Right lobe of liver (tissue), 6 donors: ENCODE results near the gene CCDC51. TPM values are rescaled to one million over a fixed set of nuclear protein-coding genes. Genes with fewer than 3 reads are reported as not detected.

Experiments used
- ATAC-seq, 4 donors: fragments of 200-7000 bp; cut with Tn5 transposase; one replicate each; pipeline ENCODE4 v1.9.1; 2020; ENCODE audit warnings: mild to moderate bottlenecking in 4 of 4, moderate library complexity in 4 of 4
- DNase-seq, 3 donors: peaks; one replicate each; pipeline ENCODE4 v3.0.0-alpha.2; 2020
- H3K27ac ChIP-seq, 3 donors: fragments of 200-600 bp; one replicate each; pipeline ENCODE4 v1.8.0; 2022
- H3K27me3 ChIP-seq, 2 donors: fragments of 200-600 bp; one replicate each; pipeline ENCODE4 v1.8.0; 2022
- H3K36me3 ChIP-seq, 4 donors: fragments of 200-600 bp; sonication (generic) in 1 of 4; one replicate each; pipeline versions ENCODE4 v1.5.1 to v1.8.0; 2017 to 2022; ENCODE audit warnings: control low read depth in 1 of 4
- H3K4me1 ChIP-seq, 4 donors: fragments of 200-600 bp; sonication (generic) in 1 of 4; one replicate each; pipeline versions ENCODE4 v1.5.1 to v1.8.0; 2017 to 2022; ENCODE audit warnings: control low read depth in 1 of 4
- H3K4me3 ChIP-seq, 3 donors: fragments of 200-600 bp; one replicate each; pipeline ENCODE4 v1.8.0; 2022
- H3K9me3 ChIP-seq, 4 donors: fragments of 200-600 bp; sonication (generic) in 1 of 4; one replicate each; pipeline versions ENCODE4 v1.5.1 to v1.8.0; 2017 to 2022; ENCODE audit warnings: control low read depth in 1 of 4
- CTCF ChIP-seq, 4 donors: fragments of 200-600 bp in 3 of 4; fragments of 450-650 bp in 1 of 4; IDR thresholded peaks; one replicate each; pipeline versions ENCODE4 v1.5.1 to v1.8.0; 2016 to 2022; ENCODE audit warnings: antibody characterized with exemption in 4 of 4, mild to moderate bottlenecking in 2 of 4
- POLR2A ChIP-seq: fragments of 450-650 bp; IDR thresholded peaks from one replicate; pipeline ENCODE4 v1.6.1; 2017; ENCODE audit warnings: antibody characterized with exemption, mild to moderate bottlenecking
- WGBS: methylation state at CpG from one replicate; pipeline ENCODE4 v1.1.6; 2018; ENCODE audit warnings: low coverage, low lambda C conversion rate; ENCODE audit not compliant: insufficient coverage; ENCODE audit errors: missing lambda C conversion rate; 5-methylcytosine and 5-hydroxymethylcytosine counted together
- intact Hi-C, 2 donors: fragments of 100-400 bp; cut with DNase I; formaldehyde crosslinking; loops; one replicate each; pipeline versions ENCODE4 v1.11.2 to v1.14.1; 2022
- total RNA-seq, 6 experiments: library from RNA; depleted of rRNA in 2 of 6; stranded (reverse); fragments of >200 nt in 2 of 6; fragmentation: NEBNext Ultra II Directional in 3 of 6; extraction: Animal tissue kit (Norgen Biotek cat#: 25700) in 3 of 6; gene quantifications; one replicate each; pipeline versions ENCODE4 v1.1.0 to v1.2.4, GENCODE V29; 2016 to 2023
- donor health status: DM: no; HTN: yes; CAD: no.
- donor health status: DM: no; HTN: no; CAD: no.
- donor health status: DM: no; HTN: no; CAD: no.
- donor health status: DM: no; HTN: yes; CAD: no.
- donor health status: DM: no; HTN: yes; CAD: no.

The CCDC51 gene
- total RNA-seq, 6 experiments from 2014 or later, result 5.9 to 16.0 (median 8.1) TPM

GRCh38 chr3:48426401-48426909 lies 13.5 kb downstream of the CCDC51 start:
- peaks cover 2 to 72% (median 20%) of the 10 kb centered on the region in 4 donors for H3K4me1 ChIP-seq
- peak overlapping the region in 2 of 3 donors; percentile 78 to 96 for H3K4me3 ChIP-seq
- 20% methylated on average over 6 of the region's 11 CpGs for WGBS
- TF ChIP-seq POLR2A (no peak), CTCF (IDR thresholded peaks at IDR 0.05) (no peak)
- DNase-seq, result no peak
- no peaks in the 10 kb centered on the region for H3K27me3 ChIP-seq
- H3K9me3 ChIP-seq, result no peaks in the 10 kb centered on the region
- ATAC-seq, result no peak
- peak overlapping the region in 2 of 3 donors; percentile 15 to 29 for H3K27ac ChIP-seq
- no peaks in the 10 kb centered on the region for H3K36me3 ChIP-seq
- intact Hi-C loops, result no loop called here

- Histone ChIP-seq H3K27ac (no peak overlapping the region), H3K36me3 (peaks cover 0 to 7% (median 0%) of the 10 kb centered on the region in 4 donors), H3K9me3 (no peaks in the 10 kb centered on the region), H3K4me1 (peaks cover 2 to 61% (median 14%) of the 10 kb centered on the region in 4 donors), H3K4me3 (no peak overlapping the region), H3K27me3 (no peaks in the 10 kb centered on the region)
- WGBS, result 41% methylated on average over 2 of the region's 13 CpGs
- TF ChIP-seq CTCF (IDR thresholded peaks at IDR 0.05) (no peak), POLR2A (no peak)
- DNase-seq, result no peak
- intact Hi-C loops, result no loop called here
- peak in 1 of 4 donors; percentile 4 for ATAC-seq
Observed at GRCh38 chr3:48425281-48425812, 14.6 kb downstream of the CCDC51 start.

- no CpG with 5 or more reads among the region's 27 CpGs for WGBS
- ATAC-seq (no peak), DNase-seq (no peak)
- TF ChIP-seq POLR2A (no peak), CTCF (IDR thresholded peaks at IDR 0.05) (no peak)
- Histone ChIP-seq H3K27me3 (no peaks in the 10 kb centered on the region), H3K4me1 (peaks cover 2 to 58% (median 13%) of the 10 kb centered on the region in 4 donors), H3K27ac (no peak overlapping the region), H3K36me3 (peaks cover 0 to 10% (median 2%) of the 10 kb centered on the region in 4 donors), H3K4me3 (no peak overlapping the region), H3K9me3 (no peaks in the 10 kb centered on the region)
- intact Hi-C loops, result no loop called here
Observed at GRCh38 chr3:48423883-48424695, 15.8 kb downstream of the CCDC51 start.

GRCh38 chr3:48423241-48423882 lies 16.6 kb downstream of the CCDC51 start:
- Histone ChIP-seq H3K27ac (no peak overlapping the region), H3K4me3 (no peak overlapping the region), H3K27me3 (no peaks in the 10 kb centered on the region), H3K9me3 (no peaks in the 10 kb centered on the region), H3K36me3 (peaks cover 0 to 17% (median 6%) of the 10 kb centered on the region in 4 donors), H3K4me1 (peaks cover 2 to 58% (median 13%) of the 10 kb centered on the region in 4 donors)
- TF ChIP-seq POLR2A (no peak), CTCF (IDR thresholded peaks at IDR 0.05) (no peak)
- 67% methylated on average over 5 of the region's 25 CpGs for WGBS
- intact Hi-C loops, result no loop called here
- DNase-seq (no peak), ATAC-seq (peak in 2 of 4 donors; percentile 30 to 34)
